Measurements from ENCODE around the gene RAD21L1. TPM values are rescaled to one million over a fixed set of nuclear protein-coding genes. Genes with fewer than 3 reads are reported as not detected.

RAD21L1 gene
- total and polyA plus RNA-seq, 2 of the 8 experiments (the other 6 are each of a cell fraction or from before 2014, with no cell fraction given) = 0.06 to 0.26 TPM

DNA sequence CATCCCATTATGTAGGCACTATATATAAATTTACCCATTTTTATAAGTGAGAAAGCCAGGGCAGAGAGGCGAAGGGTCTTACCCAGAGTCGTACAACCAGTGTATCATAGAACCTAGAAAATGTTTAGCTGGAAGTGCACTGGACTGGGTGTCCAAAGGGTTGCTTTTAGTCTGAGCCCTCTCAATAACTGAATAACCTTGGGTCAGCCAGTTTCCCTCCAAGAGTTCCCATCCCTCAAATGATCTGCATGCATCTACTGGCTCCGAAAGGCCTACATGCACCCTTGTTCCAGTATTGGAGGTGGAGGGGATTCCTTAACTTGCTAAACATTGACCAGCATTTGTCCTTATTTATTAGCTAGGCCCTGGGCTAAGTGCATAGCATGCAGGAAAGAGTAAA lies 44.0 kb downstream of the RAD21L1 start:
- H4K20me1 ChIP-seq (replicated peaks in 1 of 2; ENCODE audit: control insufficient read depth in 1 of 2, insufficient read depth in 2 of 2, low read length in 2 of 2) = no peaks in the 10 kb centered on the region
- no peaks in the 10 kb centered on the region for H3K9me3 ChIP-seq (ENCODE audit: insufficient read depth in 2 of 2, low read depth in 1 of 2, low read length in 1 of 2)
- H2BK120ac ChIP-seq (replicated peaks; ENCODE audit: low read depth, low read length) = no peak overlapping the region
- no peak overlapping the region for H3K9ac ChIP-seq (replicated peaks in 1 of 4; ENCODE audit: extremely low read depth in 1 of 4, low read depth in 3 of 4, low read length in 3 of 4)
- H3K56ac ChIP-seq (replicated peaks; ENCODE audit: insufficient read length, low read depth, low read length) = no peak overlapping the region
- no peak for FAIRE-seq
- ChIA-PET POLR2A (ENCODE audit: partially characterized antibody) (interaction anchor here (0.8 kb wide), 1 partner anchor 42 kb away, joined by 3 read pairs; no protein-coding TSS in a partner anchor), CTCF (ENCODE audit: partially characterized antibody) (interaction anchor here (1.9 kb wide), 1 partner anchor 12 kb away, joined by 7 read pairs; no protein-coding TSS in a partner anchor)
- no peak overlapping the region for H3K4me3 ChIP-seq (ENCODE audit: extremely low read depth in 1 of 4, insufficient read depth in 2 of 4, low read depth in 3 of 4, low read length in 4 of 4)
- no peak overlapping the region for H3K4me2 ChIP-seq (ENCODE audit: insufficient read depth in 1 of 2, low read depth in 2 of 2, low read length in 2 of 2)
- H3K79me1 ChIP-seq (ENCODE audit: low read depth, low read length) = no peaks in the 10 kb centered on the region
- H3K4me1 ChIP-seq (replicated peaks in 1 of 4; ENCODE audit: control insufficient read depth in 3 of 4, insufficient read depth in 4 of 4, low read length in 3 of 4) = peaks cover 0 to 16% (median 1%) of the 10 kb centered on the region in 4 experiments; a peak in 4 of 7 replicates
- no peak overlapping the region for H4K91ac ChIP-seq (replicated peaks; ENCODE audit: insufficient read length, low read length)
- H3K14ac ChIP-seq (ENCODE audit: insufficient read length) = no peak overlapping the region
- H2AFZ ChIP-seq (ENCODE audit: low read length) = no peak overlapping the region
- H3K23ac ChIP-seq (ENCODE audit: insufficient read length) = no peak overlapping the region
- WGBS, 2 experiments (ENCODE audit: extremely low coverage in 1 of 2, insufficient coverage in 1 of 2, insufficient read length in 1 of 2, insufficient replicate concordance in 2 of 2, low coverage in 1 of 2, low lambda C conversion rate in 2 of 2, missing lambda C conversion rate in 1 of 2) = 93% methylated on average over 3 of the region's 3 CpGs; no CpG with 5 or more reads in 1 of the 2 experiments
- no peaks in the 10 kb centered on the region for H3K36me3 ChIP-seq (ENCODE audit: control insufficient read depth in 2 of 4, insufficient read depth in 4 of 4, low read length in 3 of 4)
- no peaks in the 10 kb centered on the region for H3K79me2 ChIP-seq (ENCODE audit: control insufficient read depth in 1 of 2, insufficient read depth in 2 of 2, low read length in 2 of 2)
- no peak overlapping the region for H2AK5ac ChIP-seq (ENCODE audit: low read depth, low read length)
- H3K27ac ChIP-seq (ENCODE audit: low read depth, low read length) = no peak overlapping the region
- H2BK15ac ChIP-seq (ENCODE audit: low read length) = no peak overlapping the region
- peaks cover 0 to 1% (median 0%) of the 10 kb centered on the region in 4 experiments; a peak in 2 of 7 replicates for H3K27me3 ChIP-seq (replicated peaks in 1 of 4; ENCODE audit: control insufficient read depth in 3 of 4, extremely low read depth in 1 of 4, insufficient read depth in 3 of 4, low read length in 3 of 4)
- H2BK20ac ChIP-seq (ENCODE audit: low read length) = no peak overlapping the region
- no peak overlapping the region for H4K8ac ChIP-seq (ENCODE audit: extremely low read depth, insufficient read depth, low read length)
- peaks cover 4% of the 10 kb centered on the region; the same call in 1 of the 2 replicates for H3K23me2 ChIP-seq (ENCODE audit: low read depth, low read length)
- no peak for DNase-seq (ENCODE audit: low read depth in 1 of 2, low spot score in 2 of 2)
- no peak overlapping the region for H4K5ac ChIP-seq (ENCODE audit: insufficient read length, low read depth, low read length)
- no peak overlapping the region for H3K4ac ChIP-seq (replicated peaks; ENCODE audit: insufficient read length, low read depth, low read length)
- TF ChIP-seq, protein P1, sequence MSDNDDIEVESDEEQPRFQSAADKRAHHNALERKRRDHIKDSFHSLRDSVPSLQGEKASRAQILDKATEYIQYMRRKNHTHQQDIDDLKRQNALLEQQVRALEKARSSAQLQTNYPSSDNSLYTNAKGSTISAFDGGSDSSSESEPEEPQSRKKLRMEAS (IDR thresholded peaks at IDR 0.05) = no peak
- TF ChIP-seq TCF12 (IDR thresholded peaks at IDR 0.05; ENCODE audit: low read depth, low read length) (no peak), CBX8 (IDR thresholded peaks at IDR 0.05; ENCODE audit: borderline replicate concordance, low read depth, low read length) (no peak), SP2 (IDR thresholded peaks at IDR 0.05; ENCODE audit: low read length) (no peak), SIN3A (conservative IDR thresholded peaks at IDR 0.05 in 1 of 2, IDR thresholded peaks at IDR 0.05 in 1 of 2; ENCODE audit: low read depth in 1 of 2, low read length in 2 of 2) (no peak), JUN (IDR thresholded peaks at IDR 0.05; ENCODE audit: low read depth, low read length) (no peak), KDM1A (IDR thresholded peaks at IDR 0.05; ENCODE audit: borderline replicate concordance, low read length) (no peak), EGR1 (IDR thresholded peaks at IDR 0.05; ENCODE audit: borderline replicate concordance, low read depth, low read length) (no peak), YY1 (IDR thresholded peaks at IDR 0.05; ENCODE audit: low read depth, low read length) (no peak), NRF1 (IDR thresholded peaks at IDR 0.05; ENCODE audit: low read depth, low read length) (no peak), TEAD4 (IDR thresholded peaks at IDR 0.05; ENCODE audit: low read depth, low read length) (no peak), JUND (IDR thresholded peaks at IDR 0.05; ENCODE audit: low read length) (no peak)
- H3K18ac ChIP-seq (ENCODE audit: extremely low read depth, low read length) = no peak overlapping the region
- H2BK5ac ChIP-seq (ENCODE audit: low read depth, low read length) = no peak overlapping the region
- no peak overlapping the region for H2BK12ac ChIP-seq (ENCODE audit: low read depth, low read length)

All from H1 (cell line).